Stimulated activated memory B cell treated with anti-CD40 and anti-IgM and Interleukin-4, amounts not matched to agents 10 μg/mL and 1 μg/mL and 100 μg/mL, for 72 hours (primary cell): ENCODE measurements around the gene DGKG.

ENCODE experiments used
- ATAC-seq: fragments of 150-1000 bp; cut with Tn5 transposase; 2 replicates; pipeline ENCODE4 v1.10.0; 2021
- H3K27ac Mint-ChIP-seq: one replicate; pipeline ENCODE4 v1.8.0; 2022; ENCODE audit warnings: mild to moderate bottlenecking, mixed read lengths
- H3K27me3 Mint-ChIP-seq: one replicate; pipeline ENCODE4 v1.8.0; 2022; ENCODE audit warnings: mixed read lengths
- H3K36me3 Mint-ChIP-seq: one replicate; pipeline ENCODE4 v1.8.0; 2022; ENCODE audit warnings: mixed read lengths
- H3K4me1 Mint-ChIP-seq: one replicate; pipeline ENCODE4 v1.8.0; 2022; ENCODE audit warnings: mixed read lengths
- H3K4me3 Mint-ChIP-seq: one replicate; pipeline ENCODE4 v1.8.0; 2022; ENCODE audit warnings: mild to moderate bottlenecking, moderate library complexity, mixed read lengths
- H3K9me3 Mint-ChIP-seq: one replicate; pipeline ENCODE4 v1.8.0; 2022; ENCODE audit warnings: mixed read lengths

DGKG gene

GRCh38 chr3:186109897-186110803, 251.9 kb downstream of the DGKG start:
- Mint-ChIP-seq H3K4me1 (peaks cover 52% of the 10 kb centered on the region), H3K9me3 (no peaks in the 10 kb centered on the region)
- ATAC-seq: no peak

GRCh38 chr3:186108941-186109865, 252.8 kb downstream of the DGKG start, which contains the start of gene ETV5:
Gene ETV5, minus strand, starts transcription at chr3:186109089. Its CDS starts 3,221 bp downstream, at chr3:186105868.
- Mint-ChIP-seq H3K27me3 (peaks cover 46% of the 10 kb centered on the region), H3K36me3 (no peaks in the 10 kb centered on the region), H3K9me3 (no peaks in the 10 kb centered on the region), H3K4me3 (peak within 1 kb of the TSS; percentile 91), H3K4me1 (peaks cover 52% of the 10 kb centered on the region), H3K27ac (peak within 1 kb of the TSS; percentile 70)
- peak; percentile 99 for ATAC-seq

More at GRCh38 chr3:186109897-186110803, 251.9 kb downstream of the DGKG start:
- Mint-ChIP-seq H3K4me3 (peak overlapping the region; percentile 91), H3K36me3 (no peaks in the 10 kb centered on the region), H3K27me3 (peaks cover 55% of the 10 kb centered on the region), H3K27ac (peak overlapping the region; percentile 70)

GRCh38 chr3:186108106-186108940, 253.7 kb downstream of the DGKG start:
- Mint-ChIP-seq H3K4me1 (peaks cover 52% of the 10 kb centered on the region), H3K9me3 (no peaks in the 10 kb centered on the region), H3K27ac (peak overlapping the region; percentile 70), H3K27me3 (peaks cover 44% of the 10 kb centered on the region), H3K36me3 (no peaks in the 10 kb centered on the region), H3K4me3 (peak overlapping the region; percentile 91)
- no peak for ATAC-seq

- Mint-ChIP-seq H3K4me3 (peak overlapping the region; percentile 91), H3K27me3 (peaks cover 37% of the 10 kb centered on the region), H3K9me3 (no peaks in the 10 kb centered on the region), H3K36me3 (no peaks in the 10 kb centered on the region), H3K4me1 (peaks cover 52% of the 10 kb centered on the region), H3K27ac (peak overlapping the region; percentile 39)
- no peak for ATAC-seq
These were observed 254.6 kb downstream of the DGKG start for GRCh38 chr3:186107215-186108105.

GRCh38 chr3:186105543-186105942, 256.5 kb downstream of the DGKG start:
- ATAC-seq: no peak
- no peaks in the 10 kb centered on the region for H3K9me3 Mint-ChIP-seq
- H3K27ac Mint-ChIP-seq: no peak overlapping the region
- no peaks in the 10 kb centered on the region for H3K36me3 Mint-ChIP-seq
- H3K4me3 Mint-ChIP-seq: no peak overlapping the region
- H3K4me1 Mint-ChIP-seq: peaks cover 39% of the 10 kb centered on the region
- peaks cover 18% of the 10 kb centered on the region for H3K27me3 Mint-ChIP-seq

- H3K9me3 Mint-ChIP-seq: no peaks in the 10 kb centered on the region
- no peak overlapping the region for H3K27ac Mint-ChIP-seq
- H3K36me3 Mint-ChIP-seq: no peaks in the 10 kb centered on the region
- peaks cover 4% of the 10 kb centered on the region for H3K27me3 Mint-ChIP-seq
- no peak for ATAC-seq
- no peak overlapping the region for H3K4me3 Mint-ChIP-seq
- H3K4me1 Mint-ChIP-seq: peaks cover 12% of the 10 kb centered on the region
These were observed 259.3 kb downstream of the DGKG start for GRCh38 chr3:186102687-186103086.

GRCh38 chr3:186100398-186100797, 261.6 kb downstream of the DGKG start:
- Mint-ChIP-seq H3K4me1 (peaks cover under 1% of the 10 kb centered on the region), H3K9me3 (no peaks in the 10 kb centered on the region), H3K4me3 (no peak overlapping the region), H3K27ac (no peak overlapping the region), H3K27me3 (peaks cover 14% of the 10 kb centered on the region), H3K36me3 (no peaks in the 10 kb centered on the region)
- ATAC-seq: no peak

GRCh38 chr3:186099178-186099577, 262.9 kb downstream of the DGKG start:
- Mint-ChIP-seq H3K36me3 (no peaks in the 10 kb centered on the region), H3K9me3 (no peaks in the 10 kb centered on the region), H3K27me3 (peaks cover 14% of the 10 kb centered on the region)

GRCh38 chr3:186098740-186099139, 263.3 kb downstream of the DGKG start:
- no peaks in the 10 kb centered on the region for H3K36me3 Mint-ChIP-seq
- ATAC-seq: no peak
- H3K27me3 Mint-ChIP-seq: peaks cover 14% of the 10 kb centered on the region
- H3K9me3 Mint-ChIP-seq: no peaks in the 10 kb centered on the region
- no peak overlapping the region for H3K27ac Mint-ChIP-seq
- no peak overlapping the region for H3K4me3 Mint-ChIP-seq
- H3K4me1 Mint-ChIP-seq: no peaks in the 10 kb centered on the region

More at GRCh38 chr3:186099178-186099577, 262.9 kb downstream of the DGKG start:
- Mint-ChIP-seq H3K4me1 (no peaks in the 10 kb centered on the region), H3K4me3 (no peak overlapping the region), H3K27ac (no peak overlapping the region)
- ATAC-seq: no peak

- H3K27me3 Mint-ChIP-seq: peaks cover 14% of the 10 kb centered on the region
- no peak for ATAC-seq
- H3K36me3 Mint-ChIP-seq: no peaks in the 10 kb centered on the region
- no peaks in the 10 kb centered on the region for H3K9me3 Mint-ChIP-seq
- H3K4me1 Mint-ChIP-seq: no peaks in the 10 kb centered on the region
- H3K27ac Mint-ChIP-seq: no peak overlapping the region
- no peak overlapping the region for H3K4me3 Mint-ChIP-seq
These were observed 264.2 kb downstream of the DGKG start for GRCh38 chr3:186097663-186098451.

- H3K27ac Mint-ChIP-seq: no peak overlapping the region
- H3K4me3 Mint-ChIP-seq: no peak overlapping the region
- no peak for ATAC-seq
- no peaks in the 10 kb centered on the region for H3K9me3 Mint-ChIP-seq
- no peaks in the 10 kb centered on the region for H3K4me1 Mint-ChIP-seq
- no peaks in the 10 kb centered on the region for H3K36me3 Mint-ChIP-seq
- peaks cover 14% of the 10 kb centered on the region for H3K27me3 Mint-ChIP-seq
These were observed 264.7 kb downstream of the DGKG start for GRCh38 chr3:186097317-186097662.
